ENCODE results near the gene CHID1. TPM values are rescaled to one million over a fixed set of nuclear protein-coding genes. Genes with fewer than 3 reads are reported as not detected.

Gene CHID1
- total RNA-seq, 6 experiments from 2014 or later = 61.1 to 157 (median 78.7) TPM

- 89% methylated on average over 5 of the region's 18 CpGs for WGBS (ENCODE audit: insufficient coverage, low coverage, low lambda C conversion rate, missing lambda C conversion rate)
- TF ChIP-seq POLR2A (IDR thresholded peaks at IDR 0.05) (no peak), CTCF (IDR thresholded peaks at IDR 0.05) (no peak)
- Histone ChIP-seq H3K27me3 (no peaks in the 10 kb centered on the region), H3K27ac (peak overlapping the region in 2 of 3 donors; percentile 44 to 60), H3K9me3 (no peaks in the 10 kb centered on the region), H3K4me1 (peaks cover 0 to 12% (median 4%) of the 10 kb centered on the region in 4 donors), H3K4me3 (no peak overlapping the region), H3K36me3 (peaks cover 0 to 6% (median 0%) of the 10 kb centered on the region in 4 donors)
- no peak for ATAC-seq
- no peak for DNase-seq
- intact Hi-C loops (cut with DNase I) = no loop called here
Observed at GRCh38 chr11:924406-925157, 14.0 kb upstream of the CHID1 start.

GRCh38 chr11:923691-924405 is 13.2 kb upstream of the CHID1 start:
- TF ChIP-seq POLR2A (IDR thresholded peaks at IDR 0.05) = no peak
- TF ChIP-seq CTCF (IDR thresholded peaks at IDR 0.05) = no peak
- no peak overlapping the region for H3K4me3 ChIP-seq
- ATAC-seq = no peak
- H3K4me1 ChIP-seq = peaks cover 0 to 12% (median 4%) of the 10 kb centered on the region in 4 donors
- H3K27ac ChIP-seq = no peak overlapping the region
- no peak for DNase-seq
- H3K9me3 ChIP-seq = no peaks in the 10 kb centered on the region
- whole genome bisulfite sequencing (ENCODE audit: insufficient coverage, low coverage, low lambda C conversion rate, missing lambda C conversion rate) = 67% methylated on average over 3 of the region's 19 CpGs
- intact Hi-C loops (cut with DNase I) = no loop called here
- peaks cover 0 to 6% (median 0%) of the 10 kb centered on the region in 4 donors for H3K36me3 ChIP-seq
- H3K27me3 ChIP-seq = no peaks in the 10 kb centered on the region

- Histone ChIP-seq H3K9me3 (no peaks in the 10 kb centered on the region), H3K27ac (no peak overlapping the region), H3K36me3 (no peaks in the 10 kb centered on the region), H3K27me3 (no peaks in the 10 kb centered on the region), H3K4me1 (peaks cover 0 to 7% (median 0%) of the 10 kb centered on the region in 4 donors), H3K4me3 (no peak overlapping the region)
- intact Hi-C loops (cut with DNase I) = no loop called here
- no peak for ATAC-seq
- 80% methylated on average over 2 of the region's 15 CpGs for WGBS (ENCODE audit: insufficient coverage, low coverage, low lambda C conversion rate, missing lambda C conversion rate)
- TF ChIP-seq POLR2A (IDR thresholded peaks at IDR 0.05) (no peak), CTCF (IDR thresholded peaks at IDR 0.05) (no peak)
- DNase-seq = no peak
Observed at GRCh38 chr11:921921-922678, 11.5 kb upstream of the CHID1 start.

- DNase-seq = no peak
- intact Hi-C loops (cut with DNase I) = no loop called here
- Histone ChIP-seq H3K9me3 (no peaks in the 10 kb centered on the region), H3K36me3 (no peaks in the 10 kb centered on the region), H3K27ac (no peak overlapping the region), H3K4me3 (no peak overlapping the region), H3K4me1 (peaks cover 0 to 38% (median 11%) of the 10 kb centered on the region in 4 donors), H3K27me3 (no peaks in the 10 kb centered on the region)
- 85% methylated on average over 7 of the region's 8 CpGs for WGBS (ENCODE audit: insufficient coverage, low coverage, low lambda C conversion rate, missing lambda C conversion rate)
- no peak for TF ChIP-seq POLR2A (IDR thresholded peaks at IDR 0.05)
- TF ChIP-seq CTCF (IDR thresholded peaks at IDR 0.05) = no peak
- ATAC-seq = no peak
Observed at GRCh38 chr11:917426-917825, 6.8 kb upstream of the CHID1 start.

All from right lobe of liver (tissue), 6 donors.